Measurements from ENCODE around the gene RIPK4. TPM values are rescaled to one million over a fixed set of nuclear protein-coding genes. Genes with fewer than 3 reads are reported as not detected.

The RIPK4 gene
- total RNA-seq, 1 experiment from 2014 or later: 20.1 TPM

DNA sequence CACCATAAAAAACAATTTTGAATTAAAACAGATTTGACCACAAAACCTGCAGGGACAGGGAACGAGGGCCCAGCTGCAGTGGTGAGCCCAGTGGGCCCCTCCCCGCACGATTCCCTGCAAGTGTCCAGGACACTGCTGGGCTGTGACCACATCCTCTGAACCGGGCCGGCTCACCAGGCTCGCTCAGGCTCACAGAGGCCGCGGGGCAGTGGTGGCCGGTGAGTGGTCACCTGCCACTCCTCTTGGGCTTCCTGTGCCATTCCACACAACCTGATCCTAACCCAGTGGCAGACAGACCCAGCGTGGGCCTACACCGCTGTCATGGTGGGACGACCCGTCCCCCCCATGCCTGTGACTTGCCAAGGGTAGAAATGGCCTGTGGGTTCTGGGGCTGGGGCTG, 36.5 kb upstream of the RIPK4 start (continued):
- TF ChIP-seq HMGA2 (CRISPR knock-in tag; IDR thresholded peaks at IDR 0.05) (no peak), ZNF416 (CRISPR knock-in tag; IDR thresholded peaks at IDR 0.05) (no peak), SP1 (CRISPR knock-in tag; conservative IDR thresholded peaks at IDR 0.05) (no peak)
- TF ChIP-seq, protein P1, sequence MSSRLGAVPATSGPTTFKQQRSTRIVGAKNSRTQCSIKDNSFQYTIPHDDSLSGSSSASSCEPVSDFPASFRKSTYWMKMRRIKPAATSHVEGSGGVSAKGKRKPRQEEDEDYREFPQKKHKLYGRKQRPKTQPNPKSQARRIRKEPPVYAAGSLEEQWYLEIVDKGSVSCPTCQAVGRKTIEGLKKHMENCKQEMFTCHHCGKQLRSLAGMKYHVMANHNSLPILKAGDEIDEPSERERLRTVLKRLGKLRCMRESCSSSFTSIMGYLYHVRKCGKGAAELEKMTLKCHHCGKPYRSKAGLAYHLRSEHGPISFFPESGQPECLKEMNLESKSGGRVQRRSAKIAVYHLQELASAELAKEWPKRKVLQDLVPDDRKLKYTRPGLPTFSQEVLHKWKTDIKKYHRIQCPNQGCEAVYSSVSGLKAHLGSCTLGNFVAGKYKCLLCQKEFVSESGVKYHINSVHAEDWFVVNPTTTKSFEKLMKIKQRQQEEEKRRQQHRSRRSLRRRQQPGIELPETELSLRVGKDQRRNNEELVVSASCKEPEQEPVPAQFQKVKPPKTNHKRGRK (CRISPR knock-in tag; IDR thresholded peaks at IDR 0.05; ENCODE audit: borderline replicate concordance): no peak
- TF ChIP-seq, protein P2, sequence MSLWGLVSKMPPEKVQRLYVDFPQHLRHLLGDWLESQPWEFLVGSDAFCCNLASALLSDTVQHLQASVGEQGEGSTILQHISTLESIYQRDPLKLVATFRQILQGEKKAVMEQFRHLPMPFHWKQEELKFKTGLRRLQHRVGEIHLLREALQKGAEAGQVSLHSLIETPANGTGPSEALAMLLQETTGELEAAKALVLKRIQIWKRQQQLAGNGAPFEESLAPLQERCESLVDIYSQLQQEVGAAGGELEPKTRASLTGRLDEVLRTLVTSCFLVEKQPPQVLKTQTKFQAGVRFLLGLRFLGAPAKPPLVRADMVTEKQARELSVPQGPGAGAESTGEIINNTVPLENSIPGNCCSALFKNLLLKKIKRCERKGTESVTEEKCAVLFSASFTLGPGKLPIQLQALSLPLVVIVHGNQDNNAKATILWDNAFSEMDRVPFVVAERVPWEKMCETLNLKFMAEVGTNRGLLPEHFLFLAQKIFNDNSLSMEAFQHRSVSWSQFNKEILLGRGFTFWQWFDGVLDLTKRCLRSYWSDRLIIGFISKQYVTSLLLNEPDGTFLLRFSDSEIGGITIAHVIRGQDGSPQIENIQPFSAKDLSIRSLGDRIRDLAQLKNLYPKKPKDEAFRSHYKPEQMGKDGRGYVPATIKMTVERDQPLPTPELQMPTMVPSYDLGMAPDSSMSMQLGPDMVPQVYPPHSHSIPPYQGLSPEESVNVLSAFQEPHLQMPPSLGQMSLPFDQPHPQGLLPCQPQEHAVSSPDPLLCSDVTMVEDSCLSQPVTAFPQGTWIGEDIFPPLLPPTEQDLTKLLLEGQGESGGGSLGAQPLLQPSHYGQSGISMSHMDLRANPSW (CRISPR knock-in tag; conservative IDR thresholded peaks at IDR 0.05; ENCODE audit: low read depth): no peak

DNA sequence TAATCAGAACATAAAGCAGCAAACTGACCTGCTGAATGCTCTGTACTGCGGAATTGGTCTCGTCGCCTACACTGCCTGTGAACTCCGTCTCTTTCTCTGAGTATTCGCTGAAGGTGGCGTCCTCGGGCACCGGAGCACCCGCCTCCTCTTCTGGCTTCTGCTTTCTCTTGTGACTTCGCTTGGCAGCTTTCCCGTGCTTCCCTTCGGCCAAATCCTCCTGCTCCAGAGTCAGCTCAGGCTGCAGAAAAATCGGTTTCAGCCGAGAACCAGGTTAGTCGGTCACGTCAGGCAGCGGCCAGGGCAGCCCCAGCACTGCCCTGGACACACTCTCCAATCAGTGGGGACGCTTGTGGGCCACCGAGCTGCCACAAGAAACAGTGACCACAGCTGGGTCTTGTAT, 35.8 kb upstream of the RIPK4 start:
- no peak overlapping the region for H3K4me3 Mint-ChIP-seq
- H3K36me3 Mint-ChIP-seq: peaks cover 22% of the 10 kb centered on the region
- CTCF ChIA-PET: interaction anchor here (0.8 to 3.7 kb wide), 2 partner anchors 16 to 190 kb away, joined by 3 to 14 read pairs; no protein-coding TSS in a partner anchor
- ATAC-seq (no peak), DNase-seq (ENCODE audit: low spot score) (no peak)
- H3K27me3 Mint-ChIP-seq (ENCODE audit: low read depth): no peaks in the 10 kb centered on the region
- H3K4me1 Mint-ChIP-seq: no peaks in the 10 kb centered on the region
- POLR2A ChIA-PET: no interaction called here
- H3K9me3 Mint-ChIP-seq: peaks cover 15% of the 10 kb centered on the region
- H3K27ac Mint-ChIP-seq: peak overlapping the region; percentile 45; the same call in 1 of the 2 replicates
- TF ChIP-seq, protein P3, sequence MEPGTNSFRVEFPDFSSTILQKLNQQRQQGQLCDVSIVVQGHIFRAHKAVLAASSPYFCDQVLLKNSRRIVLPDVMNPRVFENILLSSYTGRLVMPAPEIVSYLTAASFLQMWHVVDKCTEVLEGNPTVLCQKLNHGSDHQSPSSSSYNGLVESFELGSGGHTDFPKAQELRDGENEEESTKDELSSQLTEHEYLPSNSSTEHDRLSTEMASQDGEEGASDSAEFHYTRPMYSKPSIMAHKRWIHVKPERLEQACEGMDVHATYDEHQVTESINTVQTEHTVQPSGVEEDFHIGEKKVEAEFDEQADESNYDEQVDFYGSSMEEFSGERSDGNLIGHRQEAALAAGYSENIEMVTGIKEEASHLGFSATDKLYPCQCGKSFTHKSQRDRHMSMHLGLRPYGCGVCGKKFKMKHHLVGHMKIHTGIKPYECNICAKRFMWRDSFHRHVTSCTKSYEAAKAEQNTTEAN (CRISPR knock-in tag; IDR thresholded peaks at IDR 0.05): no peak
- TF ChIP-seq, protein P4, sequence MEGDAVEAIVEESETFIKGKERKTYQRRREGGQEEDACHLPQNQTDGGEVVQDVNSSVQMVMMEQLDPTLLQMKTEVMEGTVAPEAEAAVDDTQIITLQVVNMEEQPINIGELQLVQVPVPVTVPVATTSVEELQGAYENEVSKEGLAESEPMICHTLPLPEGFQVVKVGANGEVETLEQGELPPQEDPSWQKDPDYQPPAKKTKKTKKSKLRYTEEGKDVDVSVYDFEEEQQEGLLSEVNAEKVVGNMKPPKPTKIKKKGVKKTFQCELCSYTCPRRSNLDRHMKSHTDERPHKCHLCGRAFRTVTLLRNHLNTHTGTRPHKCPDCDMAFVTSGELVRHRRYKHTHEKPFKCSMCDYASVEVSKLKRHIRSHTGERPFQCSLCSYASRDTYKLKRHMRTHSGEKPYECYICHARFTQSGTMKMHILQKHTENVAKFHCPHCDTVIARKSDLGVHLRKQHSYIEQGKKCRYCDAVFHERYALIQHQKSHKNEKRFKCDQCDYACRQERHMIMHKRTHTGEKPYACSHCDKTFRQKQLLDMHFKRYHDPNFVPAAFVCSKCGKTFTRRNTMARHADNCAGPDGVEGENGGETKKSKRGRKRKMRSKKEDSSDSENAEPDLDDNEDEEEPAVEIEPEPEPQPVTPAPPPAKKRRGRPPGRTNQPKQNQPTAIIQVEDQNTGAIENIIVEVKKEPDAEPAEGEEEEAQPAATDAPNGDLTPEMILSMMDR (IDR thresholded peaks at IDR 0.05): no peak
- TF ChIP-seq SMAD3 (CRISPR knock-in tag; IDR thresholded peaks at IDR 0.05; ENCODE audit: borderline replicate concordance): no peak
- TF ChIP-seq, protein P5, sequence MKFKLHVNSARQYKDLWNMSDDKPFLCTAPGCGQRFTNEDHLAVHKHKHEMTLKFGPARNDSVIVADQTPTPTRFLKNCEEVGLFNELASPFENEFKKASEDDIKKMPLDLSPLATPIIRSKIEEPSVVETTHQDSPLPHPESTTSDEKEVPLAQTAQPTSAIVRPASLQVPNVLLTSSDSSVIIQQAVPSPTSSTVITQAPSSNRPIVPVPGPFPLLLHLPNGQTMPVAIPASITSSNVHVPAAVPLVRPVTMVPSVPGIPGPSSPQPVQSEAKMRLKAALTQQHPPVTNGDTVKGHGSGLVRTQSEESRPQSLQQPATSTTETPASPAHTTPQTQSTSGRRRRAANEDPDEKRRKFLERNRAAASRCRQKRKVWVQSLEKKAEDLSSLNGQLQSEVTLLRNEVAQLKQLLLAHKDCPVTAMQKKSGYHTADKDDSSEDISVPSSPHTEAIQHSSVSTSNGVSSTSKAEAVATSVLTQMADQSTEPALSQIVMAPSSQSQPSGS (CRISPR knock-in tag; IDR thresholded peaks at IDR 0.05; ENCODE audit: borderline replicate concordance, low read depth): no peak
- TF ChIP-seq, protein P2 (CRISPR knock-in tag; conservative IDR thresholded peaks at IDR 0.05; ENCODE audit: low read depth): no peak
- no peak for TF ChIP-seq GTF2I (CRISPR knock-in tag; conservative IDR thresholded peaks at IDR 0.05)
- TF ChIP-seq CBFB (CRISPR knock-in tag; IDR thresholded peaks at IDR 0.05; ENCODE audit: low read depth): no peak
- no peak for TF ChIP-seq NFYB (CRISPR knock-in tag; conservative IDR thresholded peaks at IDR 0.05; ENCODE audit: low read depth)
- no peak for TF ChIP-seq ZNF396 (CRISPR knock-in tag; IDR thresholded peaks at IDR 0.05; ENCODE audit: borderline replicate concordance)
- TF ChIP-seq, protein P6, sequence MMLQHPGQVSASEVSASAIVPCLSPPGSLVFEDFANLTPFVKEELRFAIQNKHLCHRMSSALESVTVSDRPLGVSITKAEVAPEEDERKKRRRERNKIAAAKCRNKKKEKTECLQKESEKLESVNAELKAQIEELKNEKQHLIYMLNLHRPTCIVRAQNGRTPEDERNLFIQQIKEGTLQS (CRISPR knock-in tag; conservative IDR thresholded peaks at IDR 0.05): no peak
- no peak for TF ChIP-seq SMAD4 (CRISPR knock-in tag; IDR thresholded peaks at IDR 0.05)
- TF ChIP-seq EMX1 (CRISPR knock-in tag; IDR thresholded peaks at IDR 0.05): no peak
- no peak for TF ChIP-seq ESRRA (CRISPR knock-in tag; IDR thresholded peaks at IDR 0.05; ENCODE audit: borderline replicate concordance)
- TF ChIP-seq, protein P7, sequence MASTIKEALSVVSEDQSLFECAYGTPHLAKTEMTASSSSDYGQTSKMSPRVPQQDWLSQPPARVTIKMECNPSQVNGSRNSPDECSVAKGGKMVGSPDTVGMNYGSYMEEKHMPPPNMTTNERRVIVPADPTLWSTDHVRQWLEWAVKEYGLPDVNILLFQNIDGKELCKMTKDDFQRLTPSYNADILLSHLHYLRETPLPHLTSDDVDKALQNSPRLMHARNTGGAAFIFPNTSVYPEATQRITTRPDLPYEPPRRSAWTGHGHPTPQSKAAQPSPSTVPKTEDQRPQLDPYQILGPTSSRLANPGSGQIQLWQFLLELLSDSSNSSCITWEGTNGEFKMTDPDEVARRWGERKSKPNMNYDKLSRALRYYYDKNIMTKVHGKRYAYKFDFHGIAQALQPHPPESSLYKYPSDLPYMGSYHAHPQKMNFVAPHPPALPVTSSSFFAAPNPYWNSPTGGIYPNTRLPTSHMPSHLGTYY (CRISPR knock-in tag; IDR thresholded peaks at IDR 0.05): no peak
- TF ChIP-seq ZNF416 (CRISPR knock-in tag; IDR thresholded peaks at IDR 0.05): no peak
- TF ChIP-seq, protein P8, sequence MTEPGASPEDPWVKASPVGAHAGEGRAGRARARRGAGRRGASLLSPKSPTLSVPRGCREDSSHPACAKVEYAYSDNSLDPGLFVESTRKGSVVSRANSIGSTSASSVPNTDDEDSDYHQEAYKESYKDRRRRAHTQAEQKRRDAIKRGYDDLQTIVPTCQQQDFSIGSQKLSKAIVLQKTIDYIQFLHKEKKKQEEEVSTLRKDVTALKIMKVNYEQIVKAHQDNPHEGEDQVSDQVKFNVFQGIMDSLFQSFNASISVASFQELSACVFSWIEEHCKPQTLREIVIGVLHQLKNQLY (CRISPR knock-in tag; IDR thresholded peaks at IDR 0.05): no peak
- no peak for TF ChIP-seq NR2C2 (CRISPR knock-in tag; IDR thresholded peaks at IDR 0.05)
- no peak for TF ChIP-seq MXD4 (CRISPR knock-in tag; IDR thresholded peaks at IDR 0.05; ENCODE audit: borderline replicate concordance)
- TF ChIP-seq, protein P9, sequence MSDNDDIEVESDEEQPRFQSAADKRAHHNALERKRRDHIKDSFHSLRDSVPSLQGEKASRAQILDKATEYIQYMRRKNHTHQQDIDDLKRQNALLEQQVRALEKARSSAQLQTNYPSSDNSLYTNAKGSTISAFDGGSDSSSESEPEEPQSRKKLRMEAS (CRISPR knock-in tag; IDR thresholded peaks at IDR 0.05): no peak
